ENCODE data around the gene NFX1.
"Not testable (repeated sequence)": the region's sequence is repeated elsewhere in the genome, so short reads cannot be mapped to it uniquely, and the experiment has no call there.

DNA sequence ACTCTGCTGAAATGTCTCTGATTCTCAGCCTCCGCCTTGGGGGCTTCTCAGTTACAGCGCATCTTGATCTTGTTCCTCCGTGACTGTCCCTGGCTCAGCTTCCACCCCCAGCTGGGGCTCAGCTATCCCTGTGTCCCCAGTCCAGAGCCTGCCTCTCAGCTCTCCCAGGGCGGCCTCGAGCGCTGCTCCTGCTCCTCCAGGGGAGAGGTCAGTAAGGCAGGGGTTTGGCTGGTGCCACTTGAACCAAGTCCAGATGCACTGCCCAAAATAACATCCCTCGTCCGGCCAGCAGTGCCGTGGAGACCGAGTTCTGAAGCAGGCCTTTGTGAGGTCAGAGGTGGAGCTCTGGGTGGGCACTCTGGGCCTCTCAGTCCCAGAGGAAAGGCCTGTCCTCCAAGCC, 112.1 kb downstream of the NFX1 start, which contains the start of gene AQP7:
- TF ChIP-seq POLR2A (IDR thresholded peaks at IDR 0.05; ENCODE audit: low read depth, low read length); POLR2AphosphoS5 (IDR thresholded peaks at IDR 0.05; ENCODE audit: low read depth, low read length); TAF1 (IDR thresholded peaks at IDR 0.05; ENCODE audit: borderline replicate concordance, low read depth, low read length): not testable (repeated sequence)
